GM19025 (cell line): ENCODE data around the gene MOXD1.

Source experiments
- ATAC-seq: cut with Tn5 transposase; IDR thresholded peaks from one replicate; pipeline ENCODE4 v1.9.1; 2021; ENCODE audit warnings: mild to moderate bottlenecking, low read depth, moderate library complexity; ENCODE audit not compliant: unreplicated experiment

The MOXD1 gene

GRCh38 chr6:132400555-132400882 is 756 bp downstream of the MOXD1 start:
- ATAC-seq = no peak

DNA sequence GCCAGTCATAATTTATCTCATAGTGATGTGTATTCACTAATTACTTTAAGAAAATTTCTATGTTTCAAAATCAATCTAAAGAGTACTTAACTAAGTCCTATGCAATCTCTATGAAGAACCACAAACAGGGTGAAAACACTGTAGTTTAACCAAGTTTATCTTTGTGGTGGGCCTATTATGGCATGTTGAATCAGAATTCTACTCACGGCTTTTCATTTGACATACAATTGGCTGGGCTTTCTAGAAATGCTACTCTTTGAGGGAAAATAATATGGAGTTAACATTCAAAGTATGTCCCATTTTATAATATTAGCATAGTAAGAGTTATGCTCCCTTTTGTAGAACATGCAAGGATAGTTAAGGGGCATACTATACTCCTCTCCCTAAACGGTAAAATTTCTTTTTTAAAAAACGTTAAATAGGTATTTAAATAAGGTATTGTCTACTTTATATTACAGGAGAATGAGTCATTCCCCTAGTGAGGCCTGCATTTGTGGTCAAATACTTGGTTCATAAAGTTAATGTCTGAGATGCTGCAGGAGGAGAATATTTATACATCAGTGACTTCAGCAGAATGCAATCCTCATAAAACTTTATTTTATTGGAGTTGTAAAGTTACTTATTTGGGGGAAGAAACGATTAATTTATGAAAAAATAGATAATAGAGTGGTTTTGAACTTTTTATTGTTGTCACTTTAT is 1.8 kb downstream of the MOXD1 start:
- ATAC-seq = no peak

GRCh38 chr6:132395015-132395597 is 6.2 kb downstream of the MOXD1 start:
- ATAC-seq = no peak

GRCh38 chr6:132392792-132393191 is 8.5 kb downstream of the MOXD1 start:
- no peak for ATAC-seq

GRCh38 chr6:132392270-132392646 is 9.0 kb downstream of the MOXD1 start:
- ATAC-seq = no peak

DNA sequence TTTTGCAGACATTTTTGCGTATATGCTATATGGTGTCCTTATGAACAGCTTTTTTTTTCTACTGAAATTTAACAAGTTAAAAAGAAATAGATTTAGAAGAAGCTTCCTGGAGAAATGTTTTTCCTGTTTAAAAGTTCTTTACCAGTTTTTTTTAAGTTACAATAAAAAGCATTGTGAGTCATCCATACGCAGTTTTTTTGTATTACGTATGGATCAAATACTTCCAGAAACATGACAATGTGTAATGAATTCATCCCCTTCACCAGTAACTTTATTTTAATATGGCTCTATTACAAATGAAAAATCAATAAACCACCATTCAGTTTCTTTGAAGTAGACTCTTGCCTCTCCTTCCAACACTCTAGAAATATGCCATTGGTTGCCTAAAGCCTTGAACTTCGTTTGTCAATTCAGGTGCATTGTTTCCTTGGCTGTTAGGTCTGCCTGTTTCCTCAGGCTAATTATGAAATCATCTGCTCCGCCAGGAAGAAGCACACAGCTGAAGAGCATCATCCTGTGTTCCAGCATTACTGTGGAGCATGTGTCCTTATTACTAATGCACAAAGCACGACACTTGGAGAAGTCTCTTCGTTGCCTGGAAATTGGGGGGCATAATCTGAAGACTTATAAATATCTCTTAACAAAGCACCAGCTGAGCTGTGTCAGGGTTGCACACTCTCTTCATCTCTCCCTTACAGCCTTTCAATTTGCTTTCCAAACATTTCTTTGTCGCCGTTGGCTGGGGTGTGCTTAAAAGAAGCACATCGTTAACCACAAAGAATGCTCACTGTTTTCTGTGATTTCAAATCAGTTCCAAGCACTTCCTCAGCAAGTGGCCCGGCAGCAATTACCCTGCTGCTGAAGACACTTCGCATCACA is 9.6 kb downstream of the MOXD1 start:
- no peak for ATAC-seq

GRCh38 chr6:132390451-132390850 is 10.8 kb downstream of the MOXD1 start:
- no peak for ATAC-seq

DNA sequence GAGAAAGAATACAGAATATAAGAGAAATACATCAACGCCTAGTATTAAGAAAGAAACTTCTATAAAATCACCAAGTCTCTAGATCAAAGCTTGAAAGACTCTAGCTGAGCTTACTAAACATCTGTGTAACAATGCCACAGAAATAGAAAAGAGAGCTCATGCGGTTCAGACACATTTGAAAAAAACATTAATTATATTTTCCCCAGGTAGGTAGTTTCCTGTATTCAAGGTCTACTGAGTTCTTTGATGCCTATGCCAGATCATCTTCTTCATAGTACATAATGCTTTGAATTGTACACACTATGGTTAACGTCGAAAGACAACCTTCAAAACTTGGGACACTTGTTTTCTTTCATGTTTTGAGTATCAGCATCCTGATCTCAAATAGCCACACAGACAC is 11.3 kb downstream of the MOXD1 start:
- no peak for ATAC-seq

GRCh38 chr6:132388291-132388690 is 13.0 kb downstream of the MOXD1 start:
- ATAC-seq = no peak

DNA sequence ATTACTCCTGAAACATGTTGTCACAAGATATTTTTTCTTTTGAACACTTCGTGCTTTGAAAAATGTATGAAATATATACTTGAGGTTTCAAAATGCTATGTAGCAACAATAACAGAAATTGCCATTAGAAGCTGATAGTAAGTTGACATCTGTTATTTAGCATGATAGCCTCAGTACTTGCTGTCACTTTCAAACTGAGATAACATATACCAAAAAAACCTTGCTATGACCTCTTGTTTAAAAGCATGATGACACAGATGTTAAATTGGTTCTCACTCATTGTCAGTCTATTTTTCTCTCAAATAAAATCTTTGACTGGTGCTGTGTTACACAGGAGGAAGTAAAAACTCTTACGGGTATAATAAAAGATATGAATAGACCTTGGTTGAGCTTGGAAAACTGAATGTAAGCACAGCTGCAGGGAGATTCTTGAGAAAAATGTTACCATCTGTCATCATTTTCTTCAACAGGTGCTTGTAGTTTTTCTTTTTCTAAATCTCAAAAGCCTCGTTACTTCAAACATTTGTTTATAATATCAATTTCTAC is 18.6 kb downstream of the MOXD1 start:
- no peak for ATAC-seq

GRCh38 chr6:132381381-132381780 is 19.9 kb downstream of the MOXD1 start:
- ATAC-seq = no peak

- no peak for ATAC-seq
Measured at GRCh38 chr6:132380358-132381029, 20.8 kb downstream of the MOXD1 start.

DNA sequence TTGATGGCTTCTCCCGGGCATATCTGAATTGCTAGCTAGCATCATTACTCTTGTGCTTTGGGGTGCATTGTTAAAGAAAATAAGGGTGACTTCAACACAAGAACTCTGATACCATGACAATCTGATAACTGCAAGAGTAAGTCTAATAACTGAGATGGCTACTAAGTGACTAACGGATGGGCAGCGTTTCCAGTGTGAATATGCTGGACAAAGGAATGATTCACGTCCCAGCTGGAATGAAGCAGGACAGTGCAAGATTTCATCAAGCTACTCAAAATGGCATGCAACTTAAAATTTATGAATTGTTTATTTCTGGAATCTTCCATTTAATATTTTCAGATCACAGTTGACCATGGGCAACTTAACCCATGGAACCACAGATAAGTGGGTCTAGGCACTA is 31.7 kb downstream of the MOXD1 start:
- no peak for ATAC-seq

DNA sequence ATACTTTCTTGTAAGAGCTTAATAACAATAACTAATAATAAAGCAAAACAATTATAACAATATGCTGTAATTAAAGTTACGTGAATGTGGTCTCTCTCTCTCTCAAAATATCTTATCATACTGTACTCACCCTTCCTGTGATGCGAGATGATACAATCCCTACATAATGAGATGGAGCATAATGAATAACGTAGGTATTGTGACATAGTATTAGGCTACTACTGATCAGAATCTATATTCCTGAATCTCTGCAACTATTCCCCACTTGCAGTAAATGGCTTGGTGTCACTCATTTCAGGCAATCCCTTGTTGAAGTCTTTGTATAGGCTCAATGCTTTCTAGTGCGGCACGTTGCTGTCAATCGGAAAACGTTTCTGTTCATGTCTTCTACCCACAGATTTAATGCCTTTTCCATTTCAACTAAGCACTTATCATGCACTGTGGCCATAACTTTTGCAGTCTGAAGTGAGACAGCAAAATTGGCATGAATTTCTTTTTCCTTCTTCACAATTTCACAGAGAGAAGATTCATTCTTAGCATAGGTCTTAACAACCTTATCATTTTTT is 32.3 kb downstream of the MOXD1 start:
- ATAC-seq = no peak

- peak; percentile 90 for ATAC-seq
Measured at GRCh38 chr6:132365281-132365907, 35.9 kb downstream of the MOXD1 start.

GRCh38 chr6:132364306-132365074 is 36.8 kb downstream of the MOXD1 start:
- no peak for ATAC-seq

GRCh38 chr6:132362442-132363185 is 38.7 kb downstream of the MOXD1 start:
- no peak for ATAC-seq

DNA sequence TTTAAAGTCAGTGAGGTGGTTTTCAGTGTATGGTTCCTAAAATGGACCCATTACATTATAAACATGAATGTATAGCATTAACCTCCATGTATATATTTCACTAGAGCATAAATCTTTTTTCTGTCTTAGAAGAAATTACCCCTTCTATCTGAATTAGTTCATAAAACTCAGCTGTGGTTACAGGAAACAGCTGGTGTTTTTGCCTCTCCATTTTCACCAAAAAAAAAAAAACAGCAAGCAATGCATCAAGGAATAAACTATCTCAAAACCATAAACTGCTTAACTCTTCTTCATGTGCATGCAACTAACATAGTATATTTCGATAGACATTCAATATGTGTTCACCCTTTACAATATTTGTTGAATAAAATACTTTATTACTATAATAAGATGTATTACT is 40.2 kb downstream of the MOXD1 start:
- no peak for ATAC-seq

DNA sequence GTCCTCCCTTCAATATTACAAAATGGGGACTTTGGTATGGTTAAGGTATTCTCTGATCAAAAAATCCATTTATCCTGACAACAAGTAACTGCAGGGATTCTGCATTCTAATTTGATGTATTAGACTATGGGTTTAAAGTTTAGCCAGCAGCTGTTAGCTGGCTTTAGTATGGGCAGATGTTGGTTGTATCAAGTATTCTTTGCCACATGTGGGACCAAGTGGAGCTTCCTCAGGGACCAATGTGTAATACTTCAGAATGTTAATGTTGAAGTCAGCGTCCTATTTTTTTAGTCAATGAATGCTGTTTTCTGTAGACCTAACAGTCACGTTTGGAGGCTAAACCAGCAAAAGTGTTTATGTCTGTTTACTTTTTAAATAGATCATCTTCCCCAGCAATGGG is 41.4 kb downstream of the MOXD1 start:
- no peak for ATAC-seq
